Karpas-422 (cell line): ENCODE data around the gene CBY3. TPM values are rescaled to one million over a fixed set of nuclear protein-coding genes. Genes with fewer than 3 reads are reported as not detected.
"Not testable (repeated sequence)": the region's sequence is repeated elsewhere in the genome, so short reads cannot be mapped to it uniquely, and the experiment has no call there.

Experiments
- DNase-seq: peaks from one replicate; pipeline ENCODE4 v3.0.0-alpha.2; 2015
- H2AFZ ChIP-seq: fragments of 200-600 bp; sonication (generic); 2 replicates; pipeline ENCODE4 v1.6.1; 2014; ENCODE audit warnings: antibody characterized with exemption, low read length, mixed read lengths
- H3K27ac ChIP-seq: fragments of 200-600 bp; sonication (generic); 2 replicates; pipeline ENCODE4 v1.5.1; 2014; ENCODE audit warnings: mild to moderate bottlenecking, low read length, moderate library complexity
- H3K27me3 ChIP-seq: fragments of 200-600 bp; sonication (generic); 2 replicates; pipeline ENCODE4 v1.6.1; 2014; ENCODE audit warnings: low read length, mixed read lengths
- H3K36me3 ChIP-seq: fragments of 200-600 bp; sonication (generic); 2 replicates; pipeline ENCODE4 v1.6.1; 2014; ENCODE audit warnings: low read length, mixed read lengths; ENCODE audit not compliant: insufficient read depth
- H3K4me1 ChIP-seq: fragments of 200-600 bp; sonication (generic); 2 replicates; pipeline ENCODE4 v1.6.1; 2014; ENCODE audit warnings: mild to moderate bottlenecking, low read length, mixed read lengths
- H3K4me2 ChIP-seq: fragments of 200-600 bp; sonication (generic); 2 replicates; pipeline ENCODE4 v1.6.1; 2014; ENCODE audit warnings: low read length, low read depth, mild to moderate bottlenecking; ENCODE audit not compliant: poor library complexity, severe bottlenecking
- H3K4me3 ChIP-seq: fragments of 200-600 bp; sonication (generic); 2 replicates; pipeline ENCODE4 v1.5.1; 2014; ENCODE audit warnings: mild to moderate bottlenecking, antibody characterized with exemption, low read length, mixed read lengths
- H3K79me2 ChIP-seq: fragments of 200-600 bp; sonication (generic); 2 replicates; pipeline ENCODE4 v1.6.1; 2014; ENCODE audit warnings: mild to moderate bottlenecking, low read length, mixed read lengths
- H3K9ac ChIP-seq: fragments of 200-600 bp; sonication (generic); 2 replicates; pipeline ENCODE4 v1.6.0; 2014; ENCODE audit warnings: low read length
- H3K9me2 ChIP-seq: fragments of 200-600 bp; sonication (generic), shearing (Covaris generic); replicated peaks from 2 replicates; pipeline ENCODE4 v1.6.0; 2014; ENCODE audit warnings: mild to moderate bottlenecking, low read length, moderate library complexity; ENCODE audit not compliant: insufficient read depth
- H3K9me3 ChIP-seq: fragments of 300-700, 200-600 bp; sonication (generic); 2 replicates; pipeline ENCODE4 v1.6.1; 2014; ENCODE audit warnings: low read length, mixed read lengths
- H4K20me1 ChIP-seq: fragments of 200-600 bp; sonication (generic); 2 replicates; pipeline ENCODE4 v1.6.1; 2014; ENCODE audit warnings: mild to moderate bottlenecking, antibody characterized with exemption, low read length, low read depth; ENCODE audit not compliant: insufficient read depth
- total RNA-seq: library from RNA; depleted of rRNA; stranded (reverse); fragments of >200 nt; shearing (Covaris generic); gene quantifications from 2 replicates; pipeline ENCODE4 v1.2.3, GENCODE V29; 2014; ENCODE audit warnings: low replicate concordance

The CBY3 gene
- total RNA-seq, 1 experiment from 2014 or later, result not detected

DNA sequence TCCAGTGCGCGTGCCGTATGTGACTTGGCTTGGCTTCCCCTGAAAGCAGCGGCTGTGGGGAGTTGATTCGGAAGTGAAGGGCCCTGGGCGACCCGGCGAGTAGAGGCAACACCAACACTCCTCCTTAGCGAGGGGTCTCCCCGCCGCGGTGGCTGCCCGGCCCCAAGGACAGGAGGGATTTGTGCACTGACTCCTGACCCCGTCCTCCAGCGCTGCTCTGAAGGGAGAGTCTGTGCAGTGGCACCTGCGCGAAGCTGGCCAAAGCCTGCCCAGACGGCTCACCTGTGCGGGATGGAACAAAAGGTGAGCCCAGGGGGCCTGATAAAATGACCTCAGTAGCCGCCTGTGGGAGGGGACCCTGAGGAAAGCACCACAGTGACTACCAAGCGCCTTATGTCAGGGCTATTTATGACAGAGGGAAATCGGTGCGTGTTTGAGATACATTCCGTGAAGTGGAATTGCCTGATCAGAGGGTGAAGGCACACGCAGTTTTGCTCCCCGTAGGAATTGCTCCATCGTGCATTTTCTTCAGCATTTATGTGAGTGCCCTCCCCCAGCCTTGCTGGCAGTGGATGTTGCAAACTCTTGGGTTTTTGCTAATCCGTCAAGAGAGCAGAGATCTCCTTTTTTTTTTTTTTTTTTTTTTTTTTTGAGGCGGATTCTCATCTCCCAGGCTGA lies 22.5 kb downstream of the CBY3 start:
- peak overlapping the region; percentile 35 for H3K4me2 ChIP-seq
- DNase-seq, H3K36me3 ChIP-seq, H3K9me3 ChIP-seq, H3K9me2 ChIP-seq, H4K20me1 ChIP-seq, H3K27ac ChIP-seq, H3K79me2 ChIP-seq, H2AFZ ChIP-seq, H3K4me1 ChIP-seq, H3K27me3 ChIP-seq, H3K4me3 ChIP-seq: not testable (repeated sequence)
- 0 out of 2 replicates have a peak overlapping the region, but pooled peaks have one; percentile 17 for H3K9ac ChIP-seq

GRCh38 chr5:179657302-179658178 lies 23.3 kb downstream of the CBY3 start:
- H3K79me2 ChIP-seq, H3K9me3 ChIP-seq, H3K9ac ChIP-seq, H4K20me1 ChIP-seq, H3K36me3 ChIP-seq, H3K9me2 ChIP-seq, DNase-seq, H3K27ac ChIP-seq, H3K27me3 ChIP-seq, H3K4me2 ChIP-seq, H3K4me3 ChIP-seq, H3K4me1 ChIP-seq, H2AFZ ChIP-seq: not testable (repeated sequence)

DNA sequence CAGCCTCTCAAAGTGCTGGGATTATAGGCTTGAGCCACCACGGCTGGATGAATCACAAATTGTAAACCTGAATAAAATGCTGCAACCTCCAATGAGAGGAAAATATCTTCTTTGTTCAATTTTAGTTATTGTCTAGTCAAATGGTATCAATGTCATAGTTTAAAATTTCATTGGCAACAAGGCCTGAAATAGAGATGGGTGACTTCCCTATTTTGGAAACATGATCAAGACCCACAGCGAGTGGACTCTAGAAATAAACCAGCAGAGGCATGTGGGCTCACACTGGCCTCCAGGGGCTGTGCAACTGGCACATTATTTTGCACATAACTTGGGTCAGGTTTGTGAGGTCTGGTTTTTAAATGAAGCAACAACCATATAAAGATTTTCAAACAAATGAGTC lies 27.7 kb downstream of the CBY3 start:
- H2AFZ ChIP-seq, H4K20me1 ChIP-seq, H3K4me3 ChIP-seq, H3K79me2 ChIP-seq, H3K36me3 ChIP-seq, H3K9me2 ChIP-seq, H3K27me3 ChIP-seq, H3K9ac ChIP-seq, H3K4me2 ChIP-seq, H3K27ac ChIP-seq, H3K9me3 ChIP-seq, H3K4me1 ChIP-seq: not testable (repeated sequence)
- peak; percentile 61 for DNase-seq

GRCh38 chr5:179650245-179650644 lies 30.6 kb downstream of the CBY3 start:
- H2AFZ ChIP-seq, H3K27me3 ChIP-seq, H3K79me2 ChIP-seq, H3K27ac ChIP-seq, H4K20me1 ChIP-seq, H3K9ac ChIP-seq, H3K4me1 ChIP-seq, H3K4me3 ChIP-seq, H3K36me3 ChIP-seq, H3K9me3 ChIP-seq, H3K4me2 ChIP-seq, H3K9me2 ChIP-seq, DNase-seq: not testable (repeated sequence)

DNA sequence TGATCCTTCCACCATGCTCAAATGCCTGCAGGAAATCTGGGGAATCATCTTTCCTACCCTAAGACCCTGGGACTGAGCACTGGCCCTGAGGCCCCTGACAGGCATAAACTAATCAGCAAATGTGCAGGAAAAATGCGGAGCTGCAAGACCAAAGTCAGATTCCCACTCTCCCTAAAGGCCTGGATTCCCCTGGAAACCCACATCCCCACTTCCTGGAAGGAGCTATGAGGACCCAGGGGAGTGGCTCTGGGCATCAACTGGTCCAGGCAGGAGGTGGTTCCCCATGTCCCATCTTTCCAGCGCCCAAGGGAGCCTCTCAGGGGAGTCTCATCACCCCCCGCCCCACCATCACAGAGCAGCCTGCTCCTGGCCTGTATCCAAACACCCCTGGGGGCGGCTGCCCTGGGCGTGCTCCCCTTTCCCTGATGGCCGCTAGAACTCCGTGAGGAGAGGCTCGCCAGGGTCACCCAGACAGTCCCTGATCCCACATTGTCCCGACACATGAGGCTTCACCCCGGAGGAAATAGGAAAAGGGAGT lies 31.6 kb downstream of the CBY3 start:
- not testable (repeated sequence) for H3K27ac ChIP-seq, H3K9me2 ChIP-seq, H3K4me2 ChIP-seq, H2AFZ ChIP-seq, H3K36me3 ChIP-seq, H3K4me1 ChIP-seq, DNase-seq, H4K20me1 ChIP-seq, H3K9ac ChIP-seq, H3K9me3 ChIP-seq, H3K4me3 ChIP-seq, H3K79me2 ChIP-seq, H3K27me3 ChIP-seq

DNA sequence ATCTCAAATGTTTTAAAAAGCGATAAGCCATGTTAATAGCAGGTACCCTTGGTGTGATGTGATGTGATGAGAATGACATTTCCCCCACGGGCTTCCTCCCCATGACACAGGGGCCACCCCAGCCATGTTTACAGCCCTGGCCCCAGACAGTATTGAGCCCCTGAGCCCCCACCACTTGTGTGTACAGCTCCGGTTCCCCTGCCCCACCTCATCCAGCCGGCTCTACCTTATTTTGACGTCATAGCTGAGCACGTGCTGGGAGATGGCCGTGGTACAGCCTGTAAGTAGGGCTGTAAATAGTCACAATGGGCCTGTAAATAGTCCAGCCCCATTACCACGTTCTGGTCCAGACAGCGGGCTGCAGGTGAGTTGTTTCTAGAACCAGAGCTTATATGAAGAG lies 32.4 kb downstream of the CBY3 start:
- Histone ChIP-seq H3K9me2 (no peaks in the 10 kb centered on the region), H4K20me1 (no peaks in the 10 kb centered on the region), H3K9ac (no peak overlapping the region), H3K79me2 (no peaks in the 10 kb centered on the region), H3K4me1 (peaks cover 4% of the 10 kb centered on the region), H3K27me3 (no peaks in the 10 kb centered on the region), H3K4me3 (no peak overlapping the region), H3K36me3 (no peaks in the 10 kb centered on the region), H3K27ac (no peak overlapping the region), H3K4me2 (no peak overlapping the region), H3K9me3 (no peaks in the 10 kb centered on the region), H2AFZ (no peak overlapping the region)
- DNase-seq, result no peak

GRCh38 chr5:179644766-179645165 lies 36.1 kb downstream of the CBY3 start:
- not testable (repeated sequence) for H3K4me3 ChIP-seq, H3K4me2 ChIP-seq, H4K20me1 ChIP-seq, H3K9ac ChIP-seq, H3K27ac ChIP-seq, H3K79me2 ChIP-seq, H3K9me2 ChIP-seq, H3K9me3 ChIP-seq, H3K36me3 ChIP-seq, H2AFZ ChIP-seq, H3K4me1 ChIP-seq, H3K27me3 ChIP-seq, DNase-seq

DNA sequence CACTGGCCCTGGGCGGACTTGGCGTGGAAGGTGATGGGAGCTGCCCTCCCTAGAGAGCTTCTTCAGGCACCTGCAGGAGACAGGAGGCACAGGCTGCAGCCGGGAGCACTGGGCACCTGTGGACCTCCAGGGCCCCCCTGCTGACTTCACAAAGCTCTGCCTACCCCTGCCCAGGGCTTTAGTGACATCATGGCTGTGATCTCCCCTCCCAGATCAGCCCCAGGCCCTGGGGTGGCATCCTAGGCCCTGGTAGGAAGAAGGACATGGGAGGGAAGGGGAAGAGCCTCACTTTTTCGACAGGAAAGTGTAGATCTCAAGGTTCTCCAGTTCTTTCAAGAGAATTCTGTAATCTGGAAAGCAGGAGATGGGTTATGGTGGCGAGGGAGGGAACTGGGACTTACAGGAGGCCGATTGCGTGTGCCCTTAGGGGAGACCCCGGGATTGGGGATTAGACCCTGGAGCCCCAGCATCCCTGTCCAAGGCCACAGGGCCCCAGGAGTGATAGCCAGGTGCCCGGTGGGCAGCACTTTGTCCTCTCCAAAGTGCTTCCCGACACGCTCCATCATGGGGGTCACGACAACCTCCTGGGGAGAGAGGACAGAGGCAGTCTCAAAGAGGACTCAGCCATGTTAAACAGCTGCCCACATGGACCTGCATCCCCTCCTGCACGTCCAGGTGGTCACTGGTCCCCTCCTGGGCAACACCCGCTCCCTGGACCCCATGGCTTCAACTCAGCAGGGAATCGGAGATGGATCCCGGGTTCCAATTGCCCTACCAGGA lies 37.5 kb downstream of the CBY3 start:
- not testable (repeated sequence) for H4K20me1 ChIP-seq

More for the DNA sequence above, 37.5 kb downstream of the CBY3 start:
- not testable (repeated sequence) for H3K36me3 ChIP-seq, H3K9me2 ChIP-seq, H3K4me2 ChIP-seq, H3K79me2 ChIP-seq, DNase-seq, H3K27ac ChIP-seq, H3K4me3 ChIP-seq, H3K27me3 ChIP-seq, H3K4me1 ChIP-seq, H3K9ac ChIP-seq, H3K9me3 ChIP-seq, H2AFZ ChIP-seq
